ENCODE data around the gene CPSF7.

GRCh38 chr11:61429346-61429690 is 457 bp downstream of the CPSF7 start:
- TF ChIP-seq, protein P1, sequence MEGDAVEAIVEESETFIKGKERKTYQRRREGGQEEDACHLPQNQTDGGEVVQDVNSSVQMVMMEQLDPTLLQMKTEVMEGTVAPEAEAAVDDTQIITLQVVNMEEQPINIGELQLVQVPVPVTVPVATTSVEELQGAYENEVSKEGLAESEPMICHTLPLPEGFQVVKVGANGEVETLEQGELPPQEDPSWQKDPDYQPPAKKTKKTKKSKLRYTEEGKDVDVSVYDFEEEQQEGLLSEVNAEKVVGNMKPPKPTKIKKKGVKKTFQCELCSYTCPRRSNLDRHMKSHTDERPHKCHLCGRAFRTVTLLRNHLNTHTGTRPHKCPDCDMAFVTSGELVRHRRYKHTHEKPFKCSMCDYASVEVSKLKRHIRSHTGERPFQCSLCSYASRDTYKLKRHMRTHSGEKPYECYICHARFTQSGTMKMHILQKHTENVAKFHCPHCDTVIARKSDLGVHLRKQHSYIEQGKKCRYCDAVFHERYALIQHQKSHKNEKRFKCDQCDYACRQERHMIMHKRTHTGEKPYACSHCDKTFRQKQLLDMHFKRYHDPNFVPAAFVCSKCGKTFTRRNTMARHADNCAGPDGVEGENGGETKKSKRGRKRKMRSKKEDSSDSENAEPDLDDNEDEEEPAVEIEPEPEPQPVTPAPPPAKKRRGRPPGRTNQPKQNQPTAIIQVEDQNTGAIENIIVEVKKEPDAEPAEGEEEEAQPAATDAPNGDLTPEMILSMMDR (IDR thresholded peaks at IDR 0.05; ENCODE audit: low read depth, low read length, missing input control), result no peak
- TF ChIP-seq, protein P2, sequence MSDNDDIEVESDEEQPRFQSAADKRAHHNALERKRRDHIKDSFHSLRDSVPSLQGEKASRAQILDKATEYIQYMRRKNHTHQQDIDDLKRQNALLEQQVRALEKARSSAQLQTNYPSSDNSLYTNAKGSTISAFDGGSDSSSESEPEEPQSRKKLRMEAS (IDR thresholded peaks at IDR 0.05), result no peak

All from liver (tissue), 2 donors.